Stimulated activated naive CD8-positive, alpha-beta T cell treated with anti-CD3 and anti-CD28 coated beads, Interleukin-15, Interleukin-2, amounts not matched to agents 100 ng/mL and 50 ng/mL, for 24 hours (primary cell): Measurements from ENCODE around the gene ODAPH.

Experiments
- H3K27ac Mint-ChIP-seq: one replicate; pipeline ENCODE4 v1.8.0; 2021; ENCODE audit warnings: mild to moderate bottlenecking, mixed read lengths
- H3K27me3 Mint-ChIP-seq: one replicate; pipeline ENCODE4 v1.8.0; 2021; ENCODE audit warnings: mixed read lengths
- H3K36me3 Mint-ChIP-seq: one replicate; pipeline ENCODE4 v1.8.0; 2021; ENCODE audit warnings: low read depth, mixed read lengths
- H3K4me1 Mint-ChIP-seq: one replicate; pipeline ENCODE4 v1.8.0; 2021; ENCODE audit warnings: low read depth, mixed read lengths
- H3K4me3 Mint-ChIP-seq: one replicate; pipeline ENCODE4 v1.8.0; 2021; ENCODE audit warnings: mild to moderate bottlenecking, mixed read lengths
- H3K9me3 Mint-ChIP-seq: one replicate; pipeline ENCODE4 v1.8.0; 2021; ENCODE audit warnings: mixed read lengths

Gene ODAPH

DNA sequence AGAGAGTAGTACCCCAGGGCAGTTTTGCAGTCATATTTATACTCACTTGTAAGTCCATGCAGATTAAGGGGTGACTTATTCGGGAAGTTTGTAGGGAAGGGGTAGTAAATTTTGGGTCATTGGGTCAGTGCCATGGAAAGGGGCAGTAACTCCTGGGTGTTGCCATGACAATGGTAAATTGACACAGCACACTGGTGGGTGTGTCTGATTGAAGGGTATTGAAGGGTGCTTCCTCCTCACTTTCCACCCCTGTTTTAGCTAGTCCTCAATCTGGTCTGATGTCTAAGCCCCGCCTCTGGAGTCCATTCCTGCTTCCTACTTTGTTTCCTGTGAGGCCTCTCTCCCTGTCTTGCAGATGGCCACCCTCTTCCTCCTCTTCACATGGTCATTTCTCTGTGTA is 11.9 kb downstream of the ODAPH start:
- H3K27me3 Mint-ChIP-seq, result peaks cover 8% of the 10 kb centered on the region
- no peaks in the 10 kb centered on the region for H3K36me3 Mint-ChIP-seq
- H3K27ac Mint-ChIP-seq, result no peak overlapping the region
- H3K4me1 Mint-ChIP-seq, result peaks cover 5% of the 10 kb centered on the region
- no peak overlapping the region for H3K4me3 Mint-ChIP-seq
- H3K9me3 Mint-ChIP-seq, result no peaks in the 10 kb centered on the region

DNA sequence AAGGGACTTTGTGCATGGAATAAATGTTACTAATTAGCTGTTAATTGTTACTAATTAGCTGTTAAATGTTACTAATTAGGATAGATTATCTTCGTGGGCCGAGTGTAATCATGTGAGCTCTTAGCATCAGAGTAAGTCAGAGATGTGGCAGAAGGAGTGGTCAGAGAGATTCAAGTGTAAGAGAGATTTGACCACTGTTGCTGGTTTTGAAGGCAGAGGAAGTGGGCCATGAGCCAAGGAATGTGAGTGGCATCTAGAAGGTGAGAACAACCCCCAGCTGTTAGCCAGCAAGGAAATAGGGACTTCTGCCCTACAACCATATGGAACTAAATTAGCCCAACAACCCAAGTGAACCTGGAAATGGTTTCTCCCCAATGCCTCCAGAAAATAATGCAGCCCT is 28.2 kb downstream of the ODAPH start:
- H3K9me3 Mint-ChIP-seq, result peaks cover 5% of the 10 kb centered on the region
- no peaks in the 10 kb centered on the region for H3K4me1 Mint-ChIP-seq
- H3K27ac Mint-ChIP-seq, result no peak overlapping the region
- peaks cover 7% of the 10 kb centered on the region for H3K27me3 Mint-ChIP-seq
- no peaks in the 10 kb centered on the region for H3K36me3 Mint-ChIP-seq
- H3K4me3 Mint-ChIP-seq, result no peak overlapping the region

DNA sequence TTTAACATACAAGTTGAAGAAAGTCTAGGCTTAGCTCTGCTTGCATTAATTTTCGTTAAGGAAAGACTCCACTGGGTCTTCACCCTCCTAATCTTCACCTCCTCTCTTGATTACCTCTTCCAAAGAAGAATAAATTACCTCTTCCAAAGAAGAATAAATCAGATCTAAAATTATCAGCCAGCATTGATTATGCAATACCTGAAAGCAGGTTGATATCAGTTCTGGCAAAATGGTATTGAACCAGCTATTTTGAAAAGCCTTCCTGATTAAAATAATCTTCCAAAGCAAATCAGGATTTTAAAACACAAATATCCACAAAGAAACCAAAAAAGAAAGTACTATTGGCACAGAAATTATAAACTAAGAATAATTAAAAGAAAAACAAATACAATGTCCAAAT is 37.5 kb downstream of the ODAPH start:
- H3K36me3 Mint-ChIP-seq, result no peaks in the 10 kb centered on the region
- H3K27ac Mint-ChIP-seq, result no peak overlapping the region

DNA sequence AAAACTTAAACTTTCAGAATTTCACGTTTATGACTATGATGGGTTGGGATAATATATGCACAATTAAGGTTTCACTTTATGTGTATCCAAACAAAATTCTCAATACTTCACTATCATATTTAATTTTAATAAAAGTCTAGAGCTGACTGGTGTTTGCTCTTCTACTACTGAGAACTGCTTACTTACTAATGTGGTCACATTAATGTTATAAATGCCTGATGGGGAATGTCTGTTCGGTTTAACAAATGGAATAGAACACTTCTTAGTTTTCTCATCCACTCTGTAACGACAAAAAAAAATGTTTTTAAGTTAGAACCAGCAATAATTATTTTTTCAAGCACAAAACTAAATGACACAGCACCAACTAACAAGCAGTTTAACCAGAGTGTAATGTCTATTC is 40.2 kb downstream of the ODAPH start:
- H3K36me3 Mint-ChIP-seq, result no peaks in the 10 kb centered on the region
- no peak overlapping the region for H3K4me3 Mint-ChIP-seq
- no peaks in the 10 kb centered on the region for H3K4me1 Mint-ChIP-seq
- H3K9me3 Mint-ChIP-seq, result no peaks in the 10 kb centered on the region
- H3K27me3 Mint-ChIP-seq, result no peaks in the 10 kb centered on the region
- no peak overlapping the region for H3K27ac Mint-ChIP-seq

More for the DNA sequence above, 37.5 kb downstream of the ODAPH start:
- H3K4me3 Mint-ChIP-seq, result no peak overlapping the region
- H3K4me1 Mint-ChIP-seq, result no peaks in the 10 kb centered on the region
- H3K9me3 Mint-ChIP-seq, result no peaks in the 10 kb centered on the region
- H3K27me3 Mint-ChIP-seq, result no peaks in the 10 kb centered on the region

DNA sequence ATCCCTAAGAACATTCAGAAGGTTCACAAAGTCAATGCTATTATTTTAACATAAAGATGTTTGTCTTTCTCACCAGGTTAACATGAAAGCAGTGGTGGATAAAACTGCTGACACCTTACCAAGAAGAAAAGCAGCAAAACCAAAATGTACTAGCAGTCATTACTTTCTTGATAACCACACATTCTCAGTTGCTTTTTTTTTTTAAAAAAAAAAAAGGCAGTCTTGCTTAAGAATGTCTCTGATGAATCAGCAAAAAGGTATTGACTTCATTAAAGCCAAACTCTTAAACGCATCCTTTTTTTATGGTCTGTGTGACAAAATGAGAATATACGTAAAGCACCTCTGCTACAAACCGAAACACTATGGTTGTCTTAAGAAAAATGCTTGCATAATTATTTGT is 42.5 kb downstream of the ODAPH start:
- Mint-ChIP-seq H3K36me3 (no peaks in the 10 kb centered on the region), H3K9me3 (no peaks in the 10 kb centered on the region), H3K4me1 (no peaks in the 10 kb centered on the region), H3K4me3 (no peak overlapping the region), H3K27me3 (no peaks in the 10 kb centered on the region), H3K27ac (no peak overlapping the region)

DNA sequence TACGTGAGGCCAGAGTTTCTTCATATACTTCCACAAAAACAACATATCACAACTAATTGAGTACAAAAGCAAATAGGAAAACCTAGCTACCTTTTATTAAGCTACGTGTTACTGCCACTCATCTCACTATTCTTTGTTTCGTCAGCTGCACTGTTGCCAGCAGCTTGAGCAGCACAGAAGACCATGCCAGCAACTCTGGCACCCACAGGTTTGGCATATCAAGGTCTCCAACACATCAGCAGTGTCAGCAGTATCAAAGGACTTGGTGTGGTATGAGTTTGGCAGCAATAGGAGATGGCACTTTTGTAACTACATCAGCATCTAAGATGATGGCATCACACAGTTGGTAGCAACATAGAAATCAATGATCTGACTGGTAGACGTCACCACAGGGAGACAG is 43.8 kb downstream of the ODAPH start:
- Mint-ChIP-seq H3K4me3 (no peak overlapping the region), H3K4me1 (no peaks in the 10 kb centered on the region)

DNA sequence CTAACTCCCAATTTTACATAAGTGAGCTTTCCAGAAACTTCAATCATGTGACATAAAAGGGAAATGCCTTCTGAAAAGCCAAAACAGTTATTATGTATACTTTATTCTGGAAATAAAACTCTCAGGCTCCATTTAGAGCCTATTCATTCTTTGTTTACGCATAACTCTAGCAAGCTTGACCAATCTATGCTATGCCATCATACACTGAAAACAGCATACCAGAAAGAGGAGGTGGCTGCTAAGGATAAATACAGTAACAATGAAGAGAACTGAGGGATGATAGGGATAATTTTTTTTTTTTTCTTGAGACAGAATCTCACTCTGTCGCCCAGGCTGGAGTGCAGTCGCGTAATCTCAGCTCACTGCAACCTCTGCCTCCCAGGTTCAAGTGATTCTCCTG is 50.1 kb downstream of the ODAPH start:
- Mint-ChIP-seq H3K27ac (no peak overlapping the region), H3K36me3 (no peaks in the 10 kb centered on the region), H3K9me3 (no peaks in the 10 kb centered on the region), H3K4me1 (no peaks in the 10 kb centered on the region), H3K4me3 (no peak overlapping the region), H3K27me3 (no peaks in the 10 kb centered on the region)

More for the DNA sequence above, 43.8 kb downstream of the ODAPH start:
- Mint-ChIP-seq H3K9me3 (no peaks in the 10 kb centered on the region), H3K36me3 (no peaks in the 10 kb centered on the region), H3K27ac (no peak overlapping the region), H3K27me3 (no peaks in the 10 kb centered on the region)

DNA sequence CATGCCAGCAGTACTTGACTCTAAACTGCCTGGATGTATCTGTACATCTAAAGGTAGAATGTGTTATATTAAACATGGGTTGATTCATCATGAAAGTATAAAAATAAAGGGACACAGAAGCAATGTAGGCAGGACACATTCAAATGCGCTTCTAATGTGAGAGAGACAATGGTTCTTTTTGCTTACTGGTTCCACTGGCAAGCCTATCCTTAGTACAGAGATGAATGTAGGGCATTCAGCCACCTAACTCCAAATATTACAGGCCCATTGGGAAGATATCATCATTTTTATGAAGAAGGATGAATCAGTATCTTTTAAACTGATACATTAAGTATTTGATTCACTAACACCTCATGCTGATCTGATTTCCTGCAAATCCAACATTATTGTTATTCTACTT is 56.4 kb downstream of the ODAPH start:
- no peaks in the 10 kb centered on the region for H3K27me3 Mint-ChIP-seq
- no peaks in the 10 kb centered on the region for H3K36me3 Mint-ChIP-seq
- H3K4me3 Mint-ChIP-seq, result no peak overlapping the region
- H3K9me3 Mint-ChIP-seq, result no peaks in the 10 kb centered on the region
- H3K27ac Mint-ChIP-seq, result no peak overlapping the region
- no peaks in the 10 kb centered on the region for H3K4me1 Mint-ChIP-seq
